Uterus (tissue), 2 donors: Measurements from ENCODE around the gene PRKN.

Source experiments
- POLR2A ChIP-seq, 2 donors: fragments of 450-650 bp; IDR thresholded peaks; one replicate each; pipeline ENCODE4 v1.6.1; 2016; ENCODE audit warnings: antibody characterized with exemption in 2 of 2, mild to moderate bottlenecking in 1 of 2, moderate library complexity in 1 of 2
- TF ChIP-seq, protein P1 (sequence below), 4 experiments: fragments of 200-600 bp in 2 of 4; fragments of 450-650 bp in 2 of 4; sonication (generic) in 2 of 4; IDR thresholded peaks; one replicate each; pipeline ENCODE4 v1.5.1; 2016 to 2019; ENCODE audit warnings: antibody characterized with exemption in 4 of 4, mild to moderate bottlenecking in 2 of 4, moderate library complexity in 1 of 4

DNA sequence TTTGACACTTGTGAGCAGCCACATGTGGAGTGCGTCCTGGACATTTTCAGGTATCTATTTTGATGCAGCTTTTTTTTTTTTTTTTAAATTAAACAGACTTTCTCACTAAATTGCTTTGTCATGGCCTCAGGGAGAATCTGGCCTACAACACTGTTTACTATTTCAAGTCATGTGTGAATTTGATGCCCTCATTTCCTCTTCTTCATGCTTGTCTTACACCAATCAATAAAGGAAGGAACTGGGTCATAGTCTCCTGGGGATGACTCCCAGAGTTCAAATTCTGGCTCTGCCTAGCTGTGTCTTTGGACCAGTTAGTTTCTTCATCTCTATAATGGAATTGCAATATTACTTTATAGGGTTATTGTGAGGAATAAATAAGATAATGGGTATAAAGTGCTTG is 554.1 kb downstream of the PRKN start:
- TF ChIP-seq, protein P1, sequence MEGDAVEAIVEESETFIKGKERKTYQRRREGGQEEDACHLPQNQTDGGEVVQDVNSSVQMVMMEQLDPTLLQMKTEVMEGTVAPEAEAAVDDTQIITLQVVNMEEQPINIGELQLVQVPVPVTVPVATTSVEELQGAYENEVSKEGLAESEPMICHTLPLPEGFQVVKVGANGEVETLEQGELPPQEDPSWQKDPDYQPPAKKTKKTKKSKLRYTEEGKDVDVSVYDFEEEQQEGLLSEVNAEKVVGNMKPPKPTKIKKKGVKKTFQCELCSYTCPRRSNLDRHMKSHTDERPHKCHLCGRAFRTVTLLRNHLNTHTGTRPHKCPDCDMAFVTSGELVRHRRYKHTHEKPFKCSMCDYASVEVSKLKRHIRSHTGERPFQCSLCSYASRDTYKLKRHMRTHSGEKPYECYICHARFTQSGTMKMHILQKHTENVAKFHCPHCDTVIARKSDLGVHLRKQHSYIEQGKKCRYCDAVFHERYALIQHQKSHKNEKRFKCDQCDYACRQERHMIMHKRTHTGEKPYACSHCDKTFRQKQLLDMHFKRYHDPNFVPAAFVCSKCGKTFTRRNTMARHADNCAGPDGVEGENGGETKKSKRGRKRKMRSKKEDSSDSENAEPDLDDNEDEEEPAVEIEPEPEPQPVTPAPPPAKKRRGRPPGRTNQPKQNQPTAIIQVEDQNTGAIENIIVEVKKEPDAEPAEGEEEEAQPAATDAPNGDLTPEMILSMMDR (IDR thresholded peaks at IDR 0.05), result no peak
- TF ChIP-seq POLR2A (IDR thresholded peaks at IDR 0.05), result no peak
